NT2/D1 (cell line): ENCODE measurements around the gene LSMEM2.

Experiments
- YY1 ChIP-seq: IDR thresholded peaks from 2 replicates; pipeline ENCODE4 v1.6.1; 2011; ENCODE audit not compliant: insufficient read length, insufficient read depth
- ZNF274 ChIP-seq: IDR thresholded peaks from 2 replicates; pipeline ENCODE4 v1.6.1; 2011; ENCODE audit warnings: mild to moderate bottlenecking, low read depth, low read length

DNA sequence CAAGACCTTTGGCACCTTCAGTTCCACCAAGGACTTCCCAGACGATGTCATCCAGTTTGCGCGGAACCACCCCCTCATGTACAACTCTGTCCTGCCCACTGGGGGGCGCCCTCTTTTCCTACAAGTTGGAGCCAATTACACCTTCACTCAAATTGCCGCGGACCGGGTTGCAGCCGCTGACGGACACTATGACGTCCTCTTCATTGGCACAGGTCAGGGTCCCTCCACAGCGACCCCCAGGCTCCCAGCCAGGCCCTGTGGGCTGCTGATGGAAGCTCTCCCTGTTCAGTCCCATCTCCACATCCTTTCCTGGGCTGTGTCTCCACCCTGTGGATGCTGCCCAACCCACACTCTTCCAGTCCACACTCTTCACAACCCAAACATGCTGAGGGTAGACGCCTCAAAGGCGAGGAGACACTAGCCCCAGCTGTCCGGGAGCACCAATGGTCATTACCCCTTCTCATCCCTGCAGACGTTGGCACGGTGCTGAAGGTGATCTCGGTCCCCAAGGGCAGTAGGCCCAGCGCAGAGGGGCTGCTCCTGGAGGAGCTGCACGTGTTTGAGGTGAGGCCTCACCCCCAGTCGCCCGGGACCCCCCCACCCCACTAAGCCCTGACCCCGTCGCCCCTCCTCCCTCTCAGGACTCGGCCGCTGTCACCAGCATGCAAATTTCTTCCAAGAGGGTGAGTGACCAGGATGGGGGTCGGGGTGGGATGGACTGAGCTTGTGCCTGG lies 4.3 kb upstream of the LSMEM2 start:
- TF ChIP-seq ZNF274 (no peak), YY1 (no peak)
